Measurements from ENCODE around the gene ENAH.

Gene ENAH

DNA sequence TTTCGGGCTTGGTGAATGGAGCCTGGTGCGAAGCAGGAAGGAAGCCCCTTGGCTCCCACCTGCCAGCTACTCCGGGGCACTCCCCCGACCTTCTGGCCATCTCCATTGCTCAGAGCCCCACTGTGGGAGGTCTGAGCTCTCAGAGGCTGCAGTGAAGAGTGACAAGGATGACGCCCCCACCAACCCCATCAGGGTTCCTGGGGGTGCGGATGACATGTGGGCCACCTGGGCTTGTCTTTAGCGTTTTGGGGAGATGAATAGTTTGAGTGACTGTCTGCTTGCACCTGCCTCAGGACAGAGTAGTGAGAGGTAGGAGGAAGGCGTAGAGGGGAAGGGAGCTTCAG is 181.8 kb downstream of the ENAH start:
- H3K27me3 ChIP-seq (ENCODE audit: control insufficient read depth, low read length) = no peaks in the 10 kb centered on the region
- H3K27ac ChIP-seq (ENCODE audit: low read depth, low read length) = no peak overlapping the region
- H3F3A ChIP-seq (ENCODE audit: control insufficient read depth, insufficient read depth) = no peaks in the 10 kb centered on the region
- TF ChIP-seq EZH2phosphoT487 (IDR thresholded peaks at IDR 0.05; ENCODE audit: borderline replicate concordance, low read length) = no peak
- TF ChIP-seq, protein P1, sequence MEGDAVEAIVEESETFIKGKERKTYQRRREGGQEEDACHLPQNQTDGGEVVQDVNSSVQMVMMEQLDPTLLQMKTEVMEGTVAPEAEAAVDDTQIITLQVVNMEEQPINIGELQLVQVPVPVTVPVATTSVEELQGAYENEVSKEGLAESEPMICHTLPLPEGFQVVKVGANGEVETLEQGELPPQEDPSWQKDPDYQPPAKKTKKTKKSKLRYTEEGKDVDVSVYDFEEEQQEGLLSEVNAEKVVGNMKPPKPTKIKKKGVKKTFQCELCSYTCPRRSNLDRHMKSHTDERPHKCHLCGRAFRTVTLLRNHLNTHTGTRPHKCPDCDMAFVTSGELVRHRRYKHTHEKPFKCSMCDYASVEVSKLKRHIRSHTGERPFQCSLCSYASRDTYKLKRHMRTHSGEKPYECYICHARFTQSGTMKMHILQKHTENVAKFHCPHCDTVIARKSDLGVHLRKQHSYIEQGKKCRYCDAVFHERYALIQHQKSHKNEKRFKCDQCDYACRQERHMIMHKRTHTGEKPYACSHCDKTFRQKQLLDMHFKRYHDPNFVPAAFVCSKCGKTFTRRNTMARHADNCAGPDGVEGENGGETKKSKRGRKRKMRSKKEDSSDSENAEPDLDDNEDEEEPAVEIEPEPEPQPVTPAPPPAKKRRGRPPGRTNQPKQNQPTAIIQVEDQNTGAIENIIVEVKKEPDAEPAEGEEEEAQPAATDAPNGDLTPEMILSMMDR (IDR thresholded peaks at IDR 0.05; ENCODE audit: low read depth, low read length, poor library complexity, severe bottlenecking) = no peak
- H3K9me3 ChIP-seq (ENCODE audit: control insufficient read depth, insufficient read depth, low read length) = no peaks in the 10 kb centered on the region
- H3K9me2 ChIP-seq (replicated peaks; ENCODE audit: control insufficient read depth, low read length) = no peaks in the 10 kb centered on the region
- H4K20me1 ChIP-seq (ENCODE audit: control insufficient read depth, insufficient read depth, low read depth, low read length) = no peaks in the 10 kb centered on the region
- peaks cover 31% of the 10 kb centered on the region for H3K4me1 ChIP-seq (ENCODE audit: control insufficient read depth, low read length)
- no peaks in the 10 kb centered on the region for H3K79me2 ChIP-seq (ENCODE audit: control insufficient read depth, low read length)
- no peaks in the 10 kb centered on the region for H3K36me3 ChIP-seq (ENCODE audit: control insufficient read depth, low read length)
- H3K4me3 ChIP-seq (ENCODE audit: low read length) = no peak overlapping the region
- H3K4me2 ChIP-seq (ENCODE audit: low read length) = no peak overlapping the region

DNA sequence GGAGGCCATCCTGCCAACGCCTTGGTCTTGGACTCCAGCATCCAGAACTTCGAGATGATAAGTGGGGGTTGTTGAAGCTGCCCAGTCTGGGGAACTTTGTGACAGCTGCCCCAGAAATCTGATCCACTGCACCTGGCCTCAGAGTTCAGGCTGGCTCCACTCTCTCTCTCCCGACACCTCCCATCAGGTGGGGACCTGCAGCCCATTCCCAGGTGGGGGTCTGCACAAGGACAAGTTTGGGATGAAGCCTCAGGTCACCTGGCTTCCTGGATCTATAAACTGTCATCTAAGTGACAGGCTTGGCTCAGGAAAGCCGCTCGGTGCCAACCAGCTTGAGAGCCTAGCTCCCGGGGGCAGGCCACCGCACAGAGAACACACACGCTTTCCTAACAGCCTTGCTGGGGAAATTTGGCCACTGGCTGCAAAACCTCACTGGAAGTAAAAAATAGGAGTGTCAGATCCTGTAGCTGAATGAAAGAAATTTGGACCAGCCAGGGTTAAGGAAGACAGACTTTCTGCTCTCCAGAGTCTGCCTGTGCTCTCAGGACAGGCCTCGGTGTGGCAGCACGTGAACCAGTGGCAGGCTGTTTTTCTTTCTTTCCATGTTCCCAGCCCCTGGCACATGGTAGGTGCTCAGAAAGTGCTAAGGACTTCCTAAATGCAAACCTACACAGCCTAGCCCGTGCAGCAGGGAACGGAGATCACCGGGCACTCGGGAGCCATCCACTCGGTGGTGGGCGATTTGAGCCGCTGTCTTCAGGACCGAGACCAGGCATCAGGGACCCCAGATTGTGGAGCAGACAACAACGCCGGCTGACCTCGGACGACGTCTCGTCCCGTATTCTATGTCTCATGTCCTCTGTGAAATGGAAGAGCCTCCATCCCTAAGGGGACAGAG is 182.5 kb downstream of the ENAH start:
- Histone ChIP-seq H3K36me3 (ENCODE audit: control insufficient read depth, low read length) (no peaks in the 10 kb centered on the region), H4K20me1 (ENCODE audit: control insufficient read depth, insufficient read depth, low read depth, low read length) (no peaks in the 10 kb centered on the region), H3K4me3 (ENCODE audit: low read length) (no peak overlapping the region), H3K27ac (ENCODE audit: low read depth, low read length) (no peak overlapping the region), H3K9me2 (replicated peaks; ENCODE audit: control insufficient read depth, low read length) (no peaks in the 10 kb centered on the region), H3K79me2 (ENCODE audit: control insufficient read depth, low read length) (no peaks in the 10 kb centered on the region), H3K4me2 (ENCODE audit: low read length) (no peak overlapping the region), H3F3A (ENCODE audit: control insufficient read depth, insufficient read depth) (no peaks in the 10 kb centered on the region), H3K4me1 (ENCODE audit: control insufficient read depth, low read length) (peaks cover 31% of the 10 kb centered on the region), H3K27me3 (ENCODE audit: control insufficient read depth, low read length) (no peaks in the 10 kb centered on the region), H3K9me3 (ENCODE audit: control insufficient read depth, insufficient read depth, low read length) (no peaks in the 10 kb centered on the region)
- no peak for TF ChIP-seq EZH2phosphoT487 (IDR thresholded peaks at IDR 0.05; ENCODE audit: borderline replicate concordance, low read length)
- TF ChIP-seq, protein P1 (IDR thresholded peaks at IDR 0.05; ENCODE audit: low read depth, low read length, poor library complexity, severe bottlenecking) = no peak

DNA sequence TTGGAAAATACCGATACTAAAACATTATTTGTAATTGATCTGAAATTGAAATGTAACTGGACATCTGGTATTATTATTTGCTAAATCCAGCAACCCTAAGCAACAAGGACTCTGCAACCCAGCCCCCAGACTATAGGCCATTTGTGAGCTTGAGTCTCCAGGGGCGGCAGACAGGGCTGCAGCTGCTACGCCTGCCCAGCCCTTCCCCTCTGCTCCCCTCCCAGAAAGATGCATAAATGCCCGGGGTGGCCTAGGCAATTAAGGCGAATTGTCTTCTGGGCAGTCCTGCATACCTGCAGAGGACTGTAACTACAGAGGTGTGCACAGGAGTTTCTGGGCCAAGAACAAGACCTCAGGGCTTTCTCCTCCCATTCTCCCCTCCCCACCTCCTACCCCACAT is 183.9 kb downstream of the ENAH start:
- no peaks in the 10 kb centered on the region for H3K9me3 ChIP-seq (ENCODE audit: control insufficient read depth, insufficient read depth, low read length)
- H3K4me2 ChIP-seq (ENCODE audit: low read length) = no peak overlapping the region
- no peak overlapping the region for H3K4me3 ChIP-seq (ENCODE audit: low read length)
- H3K9me2 ChIP-seq (replicated peaks; ENCODE audit: control insufficient read depth, low read length) = no peaks in the 10 kb centered on the region
- H4K20me1 ChIP-seq (ENCODE audit: control insufficient read depth, insufficient read depth, low read depth, low read length) = no peaks in the 10 kb centered on the region
- no peaks in the 10 kb centered on the region for H3F3A ChIP-seq (ENCODE audit: control insufficient read depth, insufficient read depth)
- H3K4me1 ChIP-seq (ENCODE audit: control insufficient read depth, low read length) = peaks cover 25% of the 10 kb centered on the region
- TF ChIP-seq, protein P1 (IDR thresholded peaks at IDR 0.05; ENCODE audit: low read depth, low read length, poor library complexity, severe bottlenecking) = no peak
- no peak for TF ChIP-seq EZH2phosphoT487 (IDR thresholded peaks at IDR 0.05; ENCODE audit: borderline replicate concordance, low read length)
- no peaks in the 10 kb centered on the region for H3K27me3 ChIP-seq (ENCODE audit: control insufficient read depth, low read length)
- H3K27ac ChIP-seq (ENCODE audit: low read depth, low read length) = no peak overlapping the region
- no peaks in the 10 kb centered on the region for H3K36me3 ChIP-seq (ENCODE audit: control insufficient read depth, low read length)
- H3K79me2 ChIP-seq (ENCODE audit: control insufficient read depth, low read length) = no peaks in the 10 kb centered on the region
